Measurements from ENCODE around the gene NKTR. TPM values are rescaled to one million over a fixed set of nuclear protein-coding genes. Genes with fewer than 3 reads are reported as not detected.

The NKTR gene
- total and polyA plus RNA-seq, 9 donors: 26.2 to 114 (median 79.8) TPM

GRCh38 chr3:42694366-42694765 lies 93.9 kb downstream of the NKTR start:
- Histone ChIP-seq H3K27me3 (no peaks in the 10 kb centered on the region), H3K9me3 (no peaks in the 10 kb centered on the region), H3K27ac (no peak overlapping the region), H3K36me3 (no peaks in the 10 kb centered on the region), H3K4me3 (no peak overlapping the region), H3K4me1 (ENCODE audit: insufficient read depth) (no peaks in the 10 kb centered on the region)
- TF ChIP-seq POLR2A (IDR thresholded peaks at IDR 0.05) (no peak), EP300 (IDR thresholded peaks at IDR 0.05) (no peak), CTCF (IDR thresholded peaks at IDR 0.05) (no peak)
- peak in 1 of 5 donors; percentile 1 for DNase-seq
- intact Hi-C loops (cut with DNase I): no loop called here

- 68 to 73% (median 71%) methylated on average over 19 of the region's 19 CpGs for WGBS, 3 donors
- TF ChIP-seq EP300 (IDR thresholded peaks at IDR 0.05) (no peak), CTCF (IDR thresholded peaks at IDR 0.05) (no peak), POLR2A (IDR thresholded peaks at IDR 0.05) (no peak)
- no peak overlapping the region for H3K4me3 ChIP-seq
- DNase-seq: peak in 1 of 5 donors; percentile 10
- H3K27me3 ChIP-seq: no peaks in the 10 kb centered on the region
- intact Hi-C loops (cut with DNase I): no loop called here
- H3K36me3 ChIP-seq: no peaks in the 10 kb centered on the region
- H3K9me3 ChIP-seq: no peaks in the 10 kb centered on the region
- H3K27ac ChIP-seq: no peak overlapping the region
- no peaks in the 10 kb centered on the region for H3K4me1 ChIP-seq (ENCODE audit: insufficient read depth)
These were observed 96.1 kb downstream of the NKTR start for GRCh38 chr3:42696356-42697288.

- Histone ChIP-seq H3K4me3 (no peak overlapping the region), H3K4me1 (ENCODE audit: insufficient read depth) (no peaks in the 10 kb centered on the region), H3K36me3 (no peaks in the 10 kb centered on the region), H3K9me3 (no peaks in the 10 kb centered on the region), H3K27me3 (no peaks in the 10 kb centered on the region), H3K27ac (no peak overlapping the region)
- intact Hi-C loops (cut with DNase I): no loop called here
- peak in 1 of 5 donors; percentile 4 for DNase-seq
- TF ChIP-seq CTCF (IDR thresholded peaks at IDR 0.05): no peak
- no peak for TF ChIP-seq POLR2A (IDR thresholded peaks at IDR 0.05)
- TF ChIP-seq EP300 (IDR thresholded peaks at IDR 0.05): no peak
- 82 to 86% (median 86%) methylated on average over 18 of the region's 18 CpGs for WGBS, 3 donors
These were observed 97.0 kb downstream of the NKTR start for GRCh38 chr3:42697289-42698051.

Other genes with a start within 250 kb of the NKTR start
- gene LYZL4, start 190.1 kb upstream of the NKTR start, total RNA-seq: not detected
- gene LYZL4, start 190.1 kb upstream of the NKTR start, polyA plus RNA-seq: not detected
- gene VIPR1, start 98.0 kb upstream of the NKTR start, total RNA-seq: 1 to 10 TPM in 2 of 7 donors, under 1 TPM in 5; 0.12 to 2.0 (median 0.25) TPM
- 1 to 10 TPM in 1 of 2 donors, under 1 TPM in 1; 0.47 to 2.2 TPM for gene VIPR1, start 98.0 kb upstream of the NKTR start, polyA plus RNA-seq
- 10 to 100 TPM; 33.7 to 68.5 (median 46.0) TPM for gene SEC22C, start 18.7 kb upstream of the NKTR start, total RNA-seq
- gene SEC22C, start 18.7 kb upstream of the NKTR start, polyA plus RNA-seq: 10 to 100 TPM; 31.4 to 53.7 TPM
- 10 to 100 TPM; 17.9 to 22.8 (median 20.2) TPM for gene SS18L2, start 9.8 kb upstream of the NKTR start, total RNA-seq
- gene SS18L2, start 9.8 kb upstream of the NKTR start, polyA plus RNA-seq: 10 to 100 TPM; 21.9 to 24.5 TPM
- gene ZBTB47, start 53.0 kb downstream of the NKTR start, total RNA-seq: 10 to 100 TPM; 14.1 to 41.9 (median 35.1) TPM
- gene ZBTB47, start 53.0 kb downstream of the NKTR start, polyA plus RNA-seq: 10 to 100 TPM in 1 of 2 donors, 1 to 10 TPM in 1; 7.7 to 18.8 TPM
- gene KLHL40, start 84.9 kb downstream of the NKTR start, total RNA-seq: not detected
- not detected for gene KLHL40, start 84.9 kb downstream of the NKTR start, polyA plus RNA-seq
- gene HHATL, start 102.1 kb downstream of the NKTR start, total RNA-seq: 1 to 10 TPM in 1 of 7 donors, under 1 TPM in 2, not detected in 4; 0.25 to 1.3 (median 0.79) TPM
- gene HHATL, start 102.1 kb downstream of the NKTR start, polyA plus RNA-seq: under 1 TPM in 1 of 2 donors, not detected in 1; 0.12 TPM
- gene CCDC13, start 172.6 kb downstream of the NKTR start, total RNA-seq: 1 to 10 TPM in 3 of 7 donors, under 1 TPM in 4; 0.24 to 5.7 (median 0.60) TPM
- gene CCDC13, start 172.6 kb downstream of the NKTR start, polyA plus RNA-seq: 1 to 10 TPM in 1 of 2 donors, under 1 TPM in 1; 0.75 to 1.6 TPM
- gene HIGD1A, start 203.8 kb downstream of the NKTR start, total RNA-seq: 10 to 100 TPM; 44.6 to 88.8 (median 65.4) TPM
- 100 to 1,000 TPM in 1 of 2 donors, 10 to 100 TPM in 1; 63.9 to 126 TPM for gene HIGD1A, start 203.8 kb downstream of the NKTR start, polyA plus RNA-seq
- 1 to 10 TPM in 4 of 7 donors, under 1 TPM in 3; 0.33 to 4.4 (median 1.0) TPM for gene ACKR2, start 208.8 kb downstream of the NKTR start, total RNA-seq
- gene ACKR2, start 208.8 kb downstream of the NKTR start, polyA plus RNA-seq: 1 to 10 TPM in 1 of 2 donors, under 1 TPM in 1; 0.82 to 2.7 TPM